Stimulated activated naive CD8-positive, alpha-beta T cell treated with anti-CD3 and anti-CD28 coated beads, Interleukin-15, amount 100 ng/mL, for 72 hours (primary cell): ENCODE results near the gene ASTN2.

Experiments
- ATAC-seq: fragments of 150-1000 bp; cut with Tn5 transposase; 2 replicates; pipeline ENCODE4 v1.10.0; 2021; ENCODE audit warnings: mild to moderate bottlenecking, moderate library complexity
- DNase-seq, 2 donors: peaks; one replicate each; pipeline ENCODE4 v3.0.0; 2021 to 2022
- H3K27ac Mint-ChIP-seq, 2 donors: one replicate each; pipeline ENCODE4 v1.8.0; 2022; ENCODE audit warnings: mild to moderate bottlenecking in 2 of 2, mixed read lengths in 2 of 2, moderate library complexity in 2 of 2
- H3K27me3 Mint-ChIP-seq: one replicate; pipeline ENCODE4 v1.8.0; 2022; ENCODE audit warnings: mixed read lengths
- H3K4me1 Mint-ChIP-seq: one replicate; pipeline ENCODE4 v1.8.0; 2022; ENCODE audit warnings: mild to moderate bottlenecking, mixed read lengths
- H3K4me3 Mint-ChIP-seq, 2 donors: one replicate each; pipeline ENCODE4 v1.8.0; 2022; ENCODE audit warnings: mild to moderate bottlenecking in 2 of 2, mixed read lengths in 2 of 2, moderate library complexity in 1 of 2
- H3K9me3 Mint-ChIP-seq, 2 donors: one replicate each; pipeline ENCODE4 v1.8.0; 2022; ENCODE audit warnings: mixed read lengths in 2 of 2

ASTN2 gene

GRCh38 chr9:116493183-116493860 is 921.5 kb downstream of the ASTN2 start:
- H3K9me3 Mint-ChIP-seq = no peaks in the 10 kb centered on the region

GRCh38 chr9:116491659-116492058 is 923.2 kb downstream of the ASTN2 start:
- no peak overlapping the region for H3K27ac Mint-ChIP-seq
- H3K4me1 Mint-ChIP-seq = no peaks in the 10 kb centered on the region
- H3K4me3 Mint-ChIP-seq = no peak overlapping the region
- no peak for DNase-seq
- H3K27me3 Mint-ChIP-seq = no peaks in the 10 kb centered on the region
- no peak for ATAC-seq
- no peaks in the 10 kb centered on the region for H3K9me3 Mint-ChIP-seq

More at GRCh38 chr9:116493183-116493860, 921.5 kb downstream of the ASTN2 start:
- Mint-ChIP-seq H3K4me3 (no peak overlapping the region), H3K27me3 (no peaks in the 10 kb centered on the region), H3K4me1 (no peaks in the 10 kb centered on the region), H3K27ac (peak overlapping the region in 1 of 2 donors; percentile 38)
- no peak for ATAC-seq
- no peak for DNase-seq

DNA sequence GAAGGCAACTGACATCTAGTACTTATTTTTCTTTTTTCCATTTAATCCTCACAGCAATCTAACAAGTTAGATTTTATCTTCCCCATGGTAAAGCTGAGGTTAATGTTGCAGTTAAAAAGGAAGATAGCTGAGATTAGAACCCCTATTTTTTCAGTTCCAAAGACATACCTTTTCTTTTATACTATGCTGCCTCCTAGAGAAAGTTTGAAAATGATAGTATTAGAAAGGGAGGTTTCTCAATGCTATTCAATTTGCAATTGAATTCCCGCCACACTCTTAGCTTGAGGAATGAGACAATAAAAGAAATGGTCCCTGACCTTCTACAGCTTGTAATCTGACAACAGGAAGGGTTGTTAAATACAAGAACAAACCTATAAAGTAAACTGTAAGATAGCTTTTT is 923.6 kb downstream of the ASTN2 start:
- DNase-seq = no peak
- H3K27ac Mint-ChIP-seq = no peak overlapping the region
- H3K4me3 Mint-ChIP-seq = no peak overlapping the region
- no peaks in the 10 kb centered on the region for H3K9me3 Mint-ChIP-seq
- ATAC-seq = no peak
- no peaks in the 10 kb centered on the region for H3K27me3 Mint-ChIP-seq
- H3K4me1 Mint-ChIP-seq = no peaks in the 10 kb centered on the region

GRCh38 chr9:116490321-116490720 is 924.5 kb downstream of the ASTN2 start:
- H3K27me3 Mint-ChIP-seq = no peaks in the 10 kb centered on the region
- H3K4me1 Mint-ChIP-seq = no peaks in the 10 kb centered on the region
- no peak overlapping the region for H3K4me3 Mint-ChIP-seq
- ATAC-seq = no peak
- H3K9me3 Mint-ChIP-seq = no peaks in the 10 kb centered on the region
- no peak for DNase-seq
- no peak overlapping the region for H3K27ac Mint-ChIP-seq

DNA sequence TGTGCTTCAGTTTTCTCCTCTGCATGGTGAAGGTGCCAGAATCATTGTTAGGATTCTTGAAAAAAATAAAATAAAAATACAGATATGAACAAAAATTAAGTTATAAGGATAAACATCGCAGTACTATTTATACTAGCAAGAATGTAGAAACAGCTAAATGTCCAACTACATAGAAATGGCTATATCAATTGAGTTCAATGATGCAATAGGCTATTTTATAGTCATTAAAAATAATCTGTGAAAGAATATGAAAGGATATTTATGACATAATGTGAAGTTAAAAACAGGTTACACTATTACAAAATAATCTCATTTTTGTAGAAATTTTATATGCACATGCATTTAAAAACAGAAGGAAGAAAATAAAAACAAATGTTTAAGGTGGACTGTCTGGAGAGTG is 926.5 kb downstream of the ASTN2 start:
- no peak overlapping the region for H3K27ac Mint-ChIP-seq
- no peaks in the 10 kb centered on the region for H3K4me1 Mint-ChIP-seq
- H3K4me3 Mint-ChIP-seq = no peak overlapping the region
- no peak for DNase-seq
- no peak for ATAC-seq
- H3K9me3 Mint-ChIP-seq = no peaks in the 10 kb centered on the region
- H3K27me3 Mint-ChIP-seq = no peaks in the 10 kb centered on the region

DNA sequence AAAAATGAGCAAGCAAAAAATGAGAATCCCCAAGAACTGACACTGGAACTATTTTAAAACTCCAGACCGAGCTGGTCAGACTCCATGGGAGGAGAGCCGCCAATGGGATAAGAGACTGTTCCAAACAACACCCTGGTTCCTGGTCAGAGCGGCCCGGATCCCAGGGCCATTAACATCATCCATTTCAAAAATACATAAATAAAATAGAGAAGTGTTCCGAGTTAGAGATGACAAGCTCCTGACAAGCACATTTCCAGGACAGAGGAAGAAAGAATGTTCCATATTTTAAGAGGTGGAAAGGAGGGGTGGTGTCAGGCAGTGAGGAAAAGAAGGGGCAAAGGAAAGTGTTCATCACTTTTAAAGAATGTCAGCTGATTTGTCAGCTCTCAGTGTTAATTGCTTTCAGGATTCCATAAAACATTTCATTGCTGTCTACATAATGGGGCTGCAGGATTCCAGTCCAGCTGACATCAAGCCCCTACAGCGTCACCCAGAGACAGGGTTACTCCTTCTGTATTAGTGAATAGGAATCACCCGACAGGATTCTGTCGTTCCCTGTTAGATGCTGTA is 930.3 kb downstream of the ASTN2 start:
- Mint-ChIP-seq H3K27ac (no peak overlapping the region), H3K9me3 (no peaks in the 10 kb centered on the region), H3K27me3 (no peaks in the 10 kb centered on the region), H3K4me3 (no peak overlapping the region), H3K4me1 (no peaks in the 10 kb centered on the region)
- no peak for DNase-seq
- ATAC-seq = no peak

GRCh38 chr9:116483622-116484491 is 931.0 kb downstream of the ASTN2 start:
- no peak overlapping the region for H3K4me3 Mint-ChIP-seq
- ATAC-seq (no peak), DNase-seq (no peak)
- no peaks in the 10 kb centered on the region for H3K9me3 Mint-ChIP-seq
- no peaks in the 10 kb centered on the region for H3K4me1 Mint-ChIP-seq
- no peak overlapping the region for H3K27ac Mint-ChIP-seq
- H3K27me3 Mint-ChIP-seq = no peaks in the 10 kb centered on the region

DNA sequence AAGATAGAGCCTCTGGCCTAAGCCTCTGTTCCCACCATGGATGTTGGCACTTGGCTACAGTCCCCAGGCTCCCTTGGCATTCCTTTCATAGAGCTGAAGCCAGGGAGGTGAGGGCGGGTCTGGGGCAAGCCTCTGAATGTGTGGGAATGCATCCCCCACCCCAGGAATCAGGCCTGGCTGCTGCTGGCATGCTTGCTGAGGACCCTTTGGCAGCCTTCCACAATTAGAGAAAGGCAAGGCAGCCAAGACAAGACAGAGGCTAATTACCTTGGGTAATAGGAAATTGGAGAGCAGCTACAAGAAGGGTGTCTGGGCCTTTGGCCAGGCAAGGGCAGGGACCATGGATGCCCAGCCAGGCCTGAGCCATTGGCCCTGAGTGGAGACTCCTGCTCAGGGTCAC is 932.1 kb downstream of the ASTN2 start:
- Mint-ChIP-seq H3K4me3 (no peak overlapping the region), H3K4me1 (no peaks in the 10 kb centered on the region), H3K9me3 (no peaks in the 10 kb centered on the region), H3K27me3 (no peaks in the 10 kb centered on the region), H3K27ac (no peak overlapping the region)
- no peak for ATAC-seq
- DNase-seq = no peak

- Mint-ChIP-seq H3K4me1 (no peaks in the 10 kb centered on the region), H3K4me3 (no peak overlapping the region), H3K27ac (no peak overlapping the region), H3K27me3 (no peaks in the 10 kb centered on the region), H3K9me3 (peaks cover 0 to 1% of the 10 kb centered on the region in 2 donors)
- DNase-seq (no peak), ATAC-seq (no peak)
These were observed 934.2 kb downstream of the ASTN2 start for GRCh38 chr9:116480700-116481099.

DNA sequence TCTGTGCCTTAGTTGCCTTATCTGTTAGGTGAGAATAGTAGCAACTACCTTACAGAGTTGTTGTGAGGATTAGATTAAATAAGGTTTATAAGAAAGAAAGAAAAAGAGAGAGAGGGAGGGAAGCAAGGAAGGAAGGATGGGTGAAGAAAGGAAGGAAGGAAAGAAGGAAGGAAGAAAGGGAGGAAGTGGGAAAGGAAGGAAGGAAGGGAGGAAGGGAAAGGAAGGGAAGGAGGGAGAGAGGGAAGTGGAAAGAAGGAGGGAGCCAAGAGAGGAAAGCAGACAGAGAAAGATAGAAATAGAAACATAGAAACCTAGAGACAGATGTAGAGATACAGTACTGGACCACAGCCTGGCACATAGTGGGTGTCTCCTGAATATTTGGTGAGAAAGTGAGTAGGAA is 934.9 kb downstream of the ASTN2 start:
- Mint-ChIP-seq H3K9me3 (peaks cover 0 to 7% of the 10 kb centered on the region in 2 donors), H3K27ac (no peak overlapping the region), H3K27me3 (no peaks in the 10 kb centered on the region), H3K4me1 (no peaks in the 10 kb centered on the region), H3K4me3 (no peak overlapping the region)
- ATAC-seq = no peak
- no peak for DNase-seq

- H3K27ac Mint-ChIP-seq = no peak overlapping the region
- no peaks in the 10 kb centered on the region for H3K27me3 Mint-ChIP-seq
- no peak overlapping the region for H3K4me3 Mint-ChIP-seq
- H3K9me3 Mint-ChIP-seq = peaks cover 0 to 7% of the 10 kb centered on the region in 2 donors
- no peak for DNase-seq
- H3K4me1 Mint-ChIP-seq = no peaks in the 10 kb centered on the region
- no peak for ATAC-seq
These were observed 935.8 kb downstream of the ASTN2 start for GRCh38 chr9:116479056-116479544.

GRCh38 chr9:116477584-116478141 is 937.2 kb downstream of the ASTN2 start:
- no peak overlapping the region for H3K4me3 Mint-ChIP-seq

GRCh38 chr9:116476935-116477381 is 937.9 kb downstream of the ASTN2 start:
- Mint-ChIP-seq H3K9me3 (peaks cover 0 to 7% of the 10 kb centered on the region in 2 donors), H3K27ac (no peak overlapping the region), H3K27me3 (no peaks in the 10 kb centered on the region), H3K4me3 (no peak overlapping the region), H3K4me1 (no peaks in the 10 kb centered on the region)
- ATAC-seq (no peak), DNase-seq (no peak)

More at GRCh38 chr9:116477584-116478141, 937.2 kb downstream of the ASTN2 start:
- DNase-seq (no peak), ATAC-seq (no peak)
- Mint-ChIP-seq H3K27ac (peak overlapping the region in 1 of 2 donors; percentile 87), H3K27me3 (no peaks in the 10 kb centered on the region), H3K9me3 (peaks cover 0 to 7% of the 10 kb centered on the region in 2 donors), H3K4me1 (no peaks in the 10 kb centered on the region)

DNA sequence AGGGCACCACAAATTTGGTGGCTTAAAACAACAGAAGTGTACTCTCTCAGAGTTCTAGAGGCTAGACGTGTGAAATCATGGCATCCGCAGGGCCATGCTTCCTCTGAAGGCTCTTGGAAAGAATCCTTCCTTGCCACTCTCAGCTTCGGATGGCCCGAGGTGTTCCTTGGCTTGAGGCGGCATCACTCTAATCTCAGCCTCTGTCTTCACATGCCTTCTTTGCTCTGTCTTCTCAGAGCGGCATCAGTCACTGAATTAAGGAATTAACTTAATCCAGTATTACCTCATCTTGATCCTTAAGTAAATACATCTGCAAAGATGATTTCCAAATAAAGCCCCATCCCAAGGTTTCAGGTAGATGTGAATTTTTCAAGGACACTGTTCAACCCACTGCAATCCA is 938.9 kb downstream of the ASTN2 start:
- no peaks in the 10 kb centered on the region for H3K4me1 Mint-ChIP-seq
- no peak for ATAC-seq
- H3K27ac Mint-ChIP-seq = no peak overlapping the region
- H3K9me3 Mint-ChIP-seq = peaks cover 0 to 7% of the 10 kb centered on the region in 2 donors
- H3K4me3 Mint-ChIP-seq = no peak overlapping the region
- DNase-seq = no peak
- no peaks in the 10 kb centered on the region for H3K27me3 Mint-ChIP-seq

DNA sequence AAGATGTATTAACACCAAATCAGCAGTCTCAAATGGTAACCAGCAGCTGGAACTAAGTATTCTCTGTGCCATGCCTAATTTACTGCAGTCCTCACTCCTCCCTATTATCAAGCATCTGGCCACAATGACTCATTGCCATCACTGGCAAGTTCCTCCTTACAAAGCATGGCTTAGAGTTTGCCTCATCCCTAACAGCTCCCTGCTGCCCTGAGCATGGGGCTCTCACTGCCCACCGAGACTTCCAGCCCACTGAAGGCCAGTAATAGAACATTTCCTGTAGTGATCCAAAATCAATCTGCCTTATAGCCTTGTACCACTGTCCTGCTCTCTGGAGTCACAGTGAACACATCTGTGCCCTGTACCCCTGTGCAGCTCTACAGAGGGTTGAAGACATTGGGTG is 939.7 kb downstream of the ASTN2 start:
- no peak for ATAC-seq
- H3K4me1 Mint-ChIP-seq = no peaks in the 10 kb centered on the region
- H3K27ac Mint-ChIP-seq = no peak overlapping the region
- H3K9me3 Mint-ChIP-seq = peaks cover 0 to 7% of the 10 kb centered on the region in 2 donors
- no peak overlapping the region for H3K4me3 Mint-ChIP-seq
- H3K27me3 Mint-ChIP-seq = no peaks in the 10 kb centered on the region
- no peak for DNase-seq
